ENCODE results near the gene NF2. TPM values are rescaled to one million over a fixed set of nuclear protein-coding genes. Genes with fewer than 3 reads are reported as not detected.

The NF2 gene
- total RNA-seq, 2 experiments from 2014 or later: 23.1 to 24.5 TPM

GRCh38 chr22:29567338-29567737 is 36.1 kb upstream of the NF2 start:
- Mint-ChIP-seq H3K36me3 (ENCODE audit: low read depth) (peaks cover 41% of the 10 kb centered on the region), H3K9me3 (no peaks in the 10 kb centered on the region), H3K27ac (no peak overlapping the region), H3K4me3 (no peak overlapping the region), H3K27me3 (no peaks in the 10 kb centered on the region), H3K4me1 (ENCODE audit: low read depth) (no peaks in the 10 kb centered on the region)
- intact Hi-C loops (cut with DNase I, micrococcal nuclease): no loop called here
- H3K27ac ChIP-seq (ENCODE audit: low read depth in 1 of 2, low read length in 2 of 2): no peak overlapping the region
- ChIA-PET CTCF (interaction anchor here (1.0 kb wide), 1 partner anchor 14 kb away, joined by 3 read pairs; the partner anchor contains the start of gene THOC5), POLR2A (interaction anchor here (1.6 kb wide), 1 partner anchor 14 kb away, joined by 5 read pairs; the partner anchor contains the start of gene THOC5)
- no peak for DNase-seq
- TF ChIP-seq, protein P1, sequence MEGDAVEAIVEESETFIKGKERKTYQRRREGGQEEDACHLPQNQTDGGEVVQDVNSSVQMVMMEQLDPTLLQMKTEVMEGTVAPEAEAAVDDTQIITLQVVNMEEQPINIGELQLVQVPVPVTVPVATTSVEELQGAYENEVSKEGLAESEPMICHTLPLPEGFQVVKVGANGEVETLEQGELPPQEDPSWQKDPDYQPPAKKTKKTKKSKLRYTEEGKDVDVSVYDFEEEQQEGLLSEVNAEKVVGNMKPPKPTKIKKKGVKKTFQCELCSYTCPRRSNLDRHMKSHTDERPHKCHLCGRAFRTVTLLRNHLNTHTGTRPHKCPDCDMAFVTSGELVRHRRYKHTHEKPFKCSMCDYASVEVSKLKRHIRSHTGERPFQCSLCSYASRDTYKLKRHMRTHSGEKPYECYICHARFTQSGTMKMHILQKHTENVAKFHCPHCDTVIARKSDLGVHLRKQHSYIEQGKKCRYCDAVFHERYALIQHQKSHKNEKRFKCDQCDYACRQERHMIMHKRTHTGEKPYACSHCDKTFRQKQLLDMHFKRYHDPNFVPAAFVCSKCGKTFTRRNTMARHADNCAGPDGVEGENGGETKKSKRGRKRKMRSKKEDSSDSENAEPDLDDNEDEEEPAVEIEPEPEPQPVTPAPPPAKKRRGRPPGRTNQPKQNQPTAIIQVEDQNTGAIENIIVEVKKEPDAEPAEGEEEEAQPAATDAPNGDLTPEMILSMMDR (IDR thresholded peaks at IDR 0.05): no peak
- no peaks in the 10 kb centered on the region for H3K9me3 ChIP-seq (ENCODE audit: control insufficient read depth in 1 of 2, insufficient read depth in 1 of 2, low read length in 2 of 2)
- no peak overlapping the region for H3K4me3 ChIP-seq (ENCODE audit: low read length)
- H3K27me3 ChIP-seq (ENCODE audit: control insufficient read depth in 1 of 2, insufficient read depth in 2 of 2, low read length in 2 of 2): no peaks in the 10 kb centered on the region
- peaks cover 37% of the 10 kb centered on the region for H3K36me3 ChIP-seq (ENCODE audit: insufficient read depth, low read length)
- no peaks in the 10 kb centered on the region for H3K4me1 ChIP-seq (ENCODE audit: insufficient read depth, low read length)
- ATAC-seq (ENCODE audit: poor library complexity): no peak

DNA sequence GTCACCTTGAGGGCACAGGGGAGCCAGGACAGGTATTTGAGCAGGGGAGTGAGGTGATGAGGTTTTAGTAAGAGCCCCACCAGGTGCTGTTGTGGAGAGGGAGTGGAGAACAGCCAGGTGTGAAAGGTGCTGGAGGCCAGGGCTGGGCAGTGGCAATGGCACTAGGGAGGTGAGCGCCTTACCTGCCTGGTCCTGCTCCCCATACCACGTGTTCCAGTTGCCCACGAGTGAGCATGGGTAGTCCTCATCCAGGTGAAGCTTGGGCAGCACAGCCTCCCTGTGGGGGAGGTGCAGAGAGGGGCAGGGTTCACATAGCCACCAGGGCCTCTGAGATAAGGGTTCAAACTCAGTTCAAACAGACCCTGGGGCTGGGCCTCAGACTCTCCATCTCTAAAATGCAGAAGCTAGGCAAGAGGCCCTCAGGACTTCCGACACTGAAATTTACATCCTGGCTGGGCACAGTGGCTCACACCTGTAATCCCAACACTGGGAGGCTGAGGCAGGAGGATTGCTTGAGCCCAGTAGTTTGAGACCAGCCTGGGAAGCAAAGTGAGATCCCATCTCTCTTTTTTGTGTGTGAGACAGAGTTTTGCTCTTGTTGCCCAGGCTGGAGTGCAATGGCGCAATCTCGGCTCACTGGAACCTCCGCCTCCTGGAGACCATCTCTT is 34.3 kb upstream of the NF2 start:
- TF ChIP-seq, protein P1 (IDR thresholded peaks at IDR 0.05): no peak
- ChIA-PET CTCF (no interaction called here), POLR2A (no interaction called here)
- Histone ChIP-seq H3K27ac (ENCODE audit: low read depth in 1 of 2, low read length in 2 of 2) (no peak overlapping the region), H3K4me1 (ENCODE audit: insufficient read depth, low read length) (no peaks in the 10 kb centered on the region), H3K36me3 (ENCODE audit: insufficient read depth, low read length) (peaks cover 30% of the 10 kb centered on the region), H3K9me3 (ENCODE audit: control insufficient read depth in 1 of 2, insufficient read depth in 1 of 2, low read length in 2 of 2) (no peaks in the 10 kb centered on the region), H3K27me3 (ENCODE audit: control insufficient read depth in 1 of 2, insufficient read depth in 2 of 2, low read length in 2 of 2) (no peaks in the 10 kb centered on the region), H3K4me3 (ENCODE audit: low read length) (no peak overlapping the region)
- H3K36me3 Mint-ChIP-seq (ENCODE audit: low read depth): peaks cover 33% of the 10 kb centered on the region
- no peak overlapping the region for H3K27ac Mint-ChIP-seq
- no peaks in the 10 kb centered on the region for H3K27me3 Mint-ChIP-seq
- ATAC-seq (ENCODE audit: poor library complexity) (no peak), DNase-seq (no peak)
- H3K4me3 Mint-ChIP-seq: no peak overlapping the region
- no peaks in the 10 kb centered on the region for H3K9me3 Mint-ChIP-seq
- intact Hi-C loops (cut with DNase I, micrococcal nuclease): no loop called here
- H3K4me1 Mint-ChIP-seq (ENCODE audit: low read depth): no peaks in the 10 kb centered on the region

DNA sequence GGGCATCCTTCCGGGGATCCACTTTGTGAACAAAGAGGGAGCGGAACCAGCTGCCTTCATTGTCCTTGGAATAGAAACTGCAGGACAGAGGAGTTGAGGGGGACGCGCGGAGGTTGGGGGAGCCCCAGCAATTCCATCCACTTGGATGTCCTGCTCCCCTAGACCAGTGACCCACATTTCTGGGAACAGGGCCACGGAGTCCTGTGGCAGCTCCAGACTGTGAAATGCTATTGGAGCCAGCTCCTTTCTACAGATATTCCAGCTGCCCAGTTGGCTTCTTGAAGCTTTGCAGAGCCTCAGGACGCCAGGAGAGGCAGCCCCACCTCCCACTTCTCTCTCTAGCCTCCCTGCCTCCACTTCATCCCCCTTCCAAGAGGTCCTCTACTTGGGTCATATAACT is 33.0 kb upstream of the NF2 start:
- POLR2A ChIA-PET: no interaction called here
- H3K27ac Mint-ChIP-seq: no peak overlapping the region
- no peaks in the 10 kb centered on the region for H3K27me3 Mint-ChIP-seq
- no peaks in the 10 kb centered on the region for H3K9me3 Mint-ChIP-seq
- CTCF ChIA-PET: no interaction called here
- Histone ChIP-seq H3K36me3 (ENCODE audit: insufficient read depth, low read length) (peaks cover 21% of the 10 kb centered on the region), H3K4me1 (ENCODE audit: insufficient read depth, low read length) (no peaks in the 10 kb centered on the region), H3K27me3 (ENCODE audit: control insufficient read depth in 1 of 2, insufficient read depth in 2 of 2, low read length in 2 of 2) (no peaks in the 10 kb centered on the region), H3K9me3 (ENCODE audit: control insufficient read depth in 1 of 2, insufficient read depth in 1 of 2, low read length in 2 of 2) (no peaks in the 10 kb centered on the region), H3K27ac (ENCODE audit: low read depth in 1 of 2, low read length in 2 of 2) (no peak overlapping the region), H3K4me3 (ENCODE audit: low read length) (no peak overlapping the region)
- peaks cover 30% of the 10 kb centered on the region for H3K36me3 Mint-ChIP-seq (ENCODE audit: low read depth)
- DNase-seq (no peak), ATAC-seq (ENCODE audit: poor library complexity) (no peak)
- TF ChIP-seq, protein P1 (IDR thresholded peaks at IDR 0.05): no peak
- H3K4me3 Mint-ChIP-seq: no peak overlapping the region
- no peaks in the 10 kb centered on the region for H3K4me1 Mint-ChIP-seq (ENCODE audit: low read depth)
- intact Hi-C loops (cut with DNase I, micrococcal nuclease): no loop called here

Data from CD4-positive, alpha-beta T cell (primary cell).